ENCODE measurements around the gene DALRD3. TPM values are rescaled to one million over a fixed set of nuclear protein-coding genes. Genes with fewer than 3 reads are reported as not detected.

DALRD3 gene
- total RNA-seq, 1 donor from 2014 or later = 55.2 TPM

DNA sequence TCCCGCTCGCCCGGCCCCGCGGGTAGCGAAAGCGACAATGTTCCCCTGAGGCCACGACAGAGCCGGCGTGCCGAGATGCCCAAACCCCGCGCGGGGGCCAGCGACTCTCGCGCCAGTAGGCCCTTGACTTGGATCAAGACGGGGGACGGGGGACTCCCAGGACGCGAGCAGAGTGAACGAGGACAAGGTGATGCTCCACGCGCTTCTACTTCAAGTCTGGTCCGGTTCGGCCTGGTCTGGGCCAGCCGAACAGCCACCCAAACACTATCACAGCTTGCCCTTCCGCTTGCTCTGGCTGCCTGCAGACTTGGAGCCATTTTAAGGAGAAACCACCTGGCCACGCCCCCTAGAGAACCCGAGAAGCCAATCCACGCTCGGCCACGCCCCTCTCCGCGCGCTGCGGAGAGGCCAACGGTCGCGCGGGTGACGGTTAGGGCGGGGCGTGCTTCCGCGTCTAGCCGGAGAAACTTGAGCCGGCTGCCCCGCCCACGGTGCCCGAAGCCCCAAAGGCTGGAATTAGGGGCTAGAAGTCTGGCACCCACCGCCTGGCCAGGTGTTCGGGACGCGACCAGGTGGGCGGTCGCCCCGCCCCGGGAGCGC, 2.9 kb upstream of the DALRD3 start:
- Histone ChIP-seq H3K36me3 (ENCODE audit: control insufficient read depth, insufficient read depth, low read length) (peaks cover 4% of the 10 kb centered on the region), H3K4me3 (ENCODE audit: low read depth, low read length) (peak overlapping the region; percentile 88), H3K27me3 (ENCODE audit: control insufficient read depth, insufficient read depth, low read length) (no peaks in the 10 kb centered on the region)
- DNase-seq (ENCODE audit: low read depth) = peak; percentile 82
- no peak for TF ChIP-seq CTCF (IDR thresholded peaks at IDR 0.05; ENCODE audit: insufficient read depth, low read length, poor library complexity, severe bottlenecking)

DNA sequence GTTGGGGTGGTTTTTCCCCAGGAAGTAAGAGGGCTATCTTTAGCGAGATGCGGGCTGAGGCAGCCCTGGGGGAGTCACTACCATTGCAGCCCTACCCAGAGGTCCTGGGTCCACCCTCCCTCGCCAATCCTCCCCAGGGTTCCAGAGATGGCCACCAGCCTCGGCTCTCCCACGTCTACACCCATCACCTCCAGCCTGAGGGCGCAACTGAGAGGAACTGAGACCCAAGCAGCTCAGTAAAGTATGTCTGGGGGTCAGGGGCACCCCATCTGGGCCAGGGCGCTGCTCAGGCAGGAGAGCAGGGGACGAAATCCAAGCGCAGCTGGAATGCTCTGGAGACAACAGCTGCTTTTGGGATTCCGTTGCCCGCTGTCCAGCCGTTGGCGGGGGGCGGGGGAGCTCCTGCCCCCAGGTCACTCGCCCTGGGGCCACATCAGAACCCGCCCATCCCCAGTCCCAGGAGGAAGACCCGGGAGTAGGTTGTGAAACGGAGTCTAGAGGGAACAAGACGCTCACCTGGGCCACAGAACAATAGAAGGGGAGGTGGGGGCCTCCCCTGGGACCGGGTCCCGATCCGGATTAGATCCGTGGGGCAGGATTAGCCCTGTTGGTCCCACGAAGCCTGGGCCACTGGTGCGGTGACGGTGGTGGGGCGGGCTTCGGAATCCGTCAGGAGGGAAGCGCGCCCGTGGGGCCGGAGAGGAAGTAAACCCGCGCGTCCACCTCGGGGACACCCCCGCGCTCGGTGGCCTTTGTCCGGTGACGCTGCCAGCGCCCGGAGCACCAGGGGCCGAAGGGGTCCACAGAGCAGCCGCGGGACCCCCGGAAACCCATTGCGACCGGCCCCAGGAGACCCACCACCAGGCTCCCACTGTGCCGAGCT, 2.2 kb upstream of the DALRD3 start:
- no peak for TF ChIP-seq CTCF (IDR thresholded peaks at IDR 0.05; ENCODE audit: insufficient read depth, low read length, poor library complexity, severe bottlenecking)
- Histone ChIP-seq H3K27me3 (ENCODE audit: control insufficient read depth, insufficient read depth, low read length) (no peaks in the 10 kb centered on the region), H3K36me3 (ENCODE audit: control insufficient read depth, insufficient read depth, low read length) (peaks cover 4% of the 10 kb centered on the region), H3K4me3 (ENCODE audit: low read depth, low read length) (peak overlapping the region; percentile 88)
- DNase-seq (ENCODE audit: low read depth) = no peak

GRCh38 chr3:49019941-49020329, 1.6 kb upstream of the DALRD3 start:
- no peaks in the 10 kb centered on the region for H3K27me3 ChIP-seq (ENCODE audit: control insufficient read depth, insufficient read depth, low read length)
- peak overlapping the region; percentile 88 for H3K4me3 ChIP-seq (ENCODE audit: low read depth, low read length)
- TF ChIP-seq CTCF (IDR thresholded peaks at IDR 0.05; ENCODE audit: insufficient read depth, low read length, poor library complexity, severe bottlenecking) = no peak
- DNase-seq (ENCODE audit: low read depth) = no peak
- peaks cover 3% of the 10 kb centered on the region for H3K36me3 ChIP-seq (ENCODE audit: control insufficient read depth, insufficient read depth, low read length)

GRCh38 chr3:49018707-49019006, 277 bp upstream of the DALRD3 start:
- no peak for TF ChIP-seq CTCF (IDR thresholded peaks at IDR 0.05; ENCODE audit: insufficient read depth, low read length, poor library complexity, severe bottlenecking)
- DNase-seq (ENCODE audit: low read depth) = no peak
- H3K27me3 ChIP-seq (ENCODE audit: control insufficient read depth, insufficient read depth, low read length) = no peaks in the 10 kb centered on the region
- H3K4me3 ChIP-seq (ENCODE audit: low read depth, low read length) = peak overlapping the region; percentile 77
- H3K36me3 ChIP-seq (ENCODE audit: control insufficient read depth, insufficient read depth, low read length) = peaks cover 1% of the 10 kb centered on the region

- no peaks in the 10 kb centered on the region for H3K27me3 ChIP-seq (ENCODE audit: control insufficient read depth, insufficient read depth, low read length)
- no peak for TF ChIP-seq CTCF (IDR thresholded peaks at IDR 0.05; ENCODE audit: insufficient read depth, low read length, poor library complexity, severe bottlenecking)
- DNase-seq (ENCODE audit: low read depth) = no peak
- peaks cover 1% of the 10 kb centered on the region for H3K36me3 ChIP-seq (ENCODE audit: control insufficient read depth, insufficient read depth, low read length)
- H3K4me3 ChIP-seq (ENCODE audit: low read depth, low read length) = peak overlapping the region; percentile 77
These were observed 980 bp downstream of the DALRD3 start for GRCh38 chr3:49017229-49017970.

All from kidney epithelial cell (primary cell).